Ovary (tissue), 3 donors: ENCODE data around the gene PRELID3B.

Experiments
- EP300 ChIP-seq: sonication (generic); formaldehyde crosslinking; IDR thresholded peaks from one replicate; pipeline ENCODE4 v1.6.1; 2017; ENCODE audit warnings: antibody characterized with exemption
- POLR2A ChIP-seq: fragments of 450-650 bp; IDR thresholded peaks from one replicate; pipeline ENCODE4 v1.6.1; 2017; ENCODE audit warnings: antibody characterized with exemption, mild to moderate bottlenecking, moderate library complexity
- TF ChIP-seq, protein P1 (sequence below), 3 donors: fragments of 450-650 bp in 2 of 3; fragments of 200-600 bp in 1 of 3; IDR thresholded peaks; one replicate each; pipeline versions ENCODE4 v1.5.1 to v1.8.0; 2016 to 2022; ENCODE audit warnings: antibody characterized with exemption in 3 of 3, mild to moderate bottlenecking in 1 of 3
- donor health status: DM: no; HTN: no; CAD: no.

DNA sequence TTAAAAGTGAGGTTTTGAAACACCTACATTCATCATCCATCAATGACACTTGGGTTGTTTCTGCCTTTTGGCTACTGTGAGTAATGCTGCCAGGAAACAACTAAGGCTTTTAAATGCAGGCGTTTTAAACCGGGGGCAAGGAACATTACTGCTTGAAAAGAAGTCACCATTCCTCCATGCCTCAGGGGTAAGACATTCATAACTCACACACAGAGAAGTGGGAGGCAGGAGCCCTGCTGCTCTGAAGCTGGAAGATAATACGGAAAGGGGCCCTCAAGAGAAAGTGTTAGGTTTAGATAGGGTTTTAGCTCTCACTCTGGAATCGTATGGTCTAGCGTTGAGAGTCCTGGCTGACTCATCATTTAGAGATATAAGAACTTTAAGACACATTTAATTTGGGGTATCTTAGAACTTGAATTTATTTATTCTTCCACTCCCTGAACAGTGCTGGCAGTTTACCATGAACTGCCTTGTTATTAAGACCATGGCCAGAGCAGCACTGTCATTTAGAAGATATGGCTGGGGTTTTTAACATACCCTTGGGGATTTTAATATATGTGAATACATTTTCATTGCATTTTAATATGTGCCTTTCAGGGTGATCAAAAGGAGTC lies 21.5 kb downstream of the PRELID3B start:
- TF ChIP-seq POLR2A = no peak
- TF ChIP-seq, protein P1, sequence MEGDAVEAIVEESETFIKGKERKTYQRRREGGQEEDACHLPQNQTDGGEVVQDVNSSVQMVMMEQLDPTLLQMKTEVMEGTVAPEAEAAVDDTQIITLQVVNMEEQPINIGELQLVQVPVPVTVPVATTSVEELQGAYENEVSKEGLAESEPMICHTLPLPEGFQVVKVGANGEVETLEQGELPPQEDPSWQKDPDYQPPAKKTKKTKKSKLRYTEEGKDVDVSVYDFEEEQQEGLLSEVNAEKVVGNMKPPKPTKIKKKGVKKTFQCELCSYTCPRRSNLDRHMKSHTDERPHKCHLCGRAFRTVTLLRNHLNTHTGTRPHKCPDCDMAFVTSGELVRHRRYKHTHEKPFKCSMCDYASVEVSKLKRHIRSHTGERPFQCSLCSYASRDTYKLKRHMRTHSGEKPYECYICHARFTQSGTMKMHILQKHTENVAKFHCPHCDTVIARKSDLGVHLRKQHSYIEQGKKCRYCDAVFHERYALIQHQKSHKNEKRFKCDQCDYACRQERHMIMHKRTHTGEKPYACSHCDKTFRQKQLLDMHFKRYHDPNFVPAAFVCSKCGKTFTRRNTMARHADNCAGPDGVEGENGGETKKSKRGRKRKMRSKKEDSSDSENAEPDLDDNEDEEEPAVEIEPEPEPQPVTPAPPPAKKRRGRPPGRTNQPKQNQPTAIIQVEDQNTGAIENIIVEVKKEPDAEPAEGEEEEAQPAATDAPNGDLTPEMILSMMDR (IDR thresholded peaks at IDR 0.05) = no peak
- TF ChIP-seq EP300 = no peak
